CD4-positive, alpha-beta T cell (primary cell): ENCODE measurements around the gene TMEM30B. TPM values are rescaled to one million over a fixed set of nuclear protein-coding genes. Genes with fewer than 3 reads are reported as not detected.

Source experiments
- ATAC-seq: fragments of 200-7000 bp; cut with Tn5 transposase; one replicate; pipeline ENCODE4 v1.10.0; 2022; ENCODE audit warnings: mild to moderate bottlenecking; ENCODE audit not compliant: poor library complexity
- CTCF ChIA-PET: fragments of 350-600 bp; sonication (Branson Sonifier 250); formaldehyde crosslinking; loops from one replicate; lab custom pipeline; 2021; ENCODE audit warnings: antibody characterized with exemption, inconsistent platforms; lab: Charles Lee
- POLR2A ChIA-PET: fragments of 350-600 bp; sonication (Branson Sonifier 250); formaldehyde crosslinking; loops from one replicate; lab custom pipeline; 2021; ENCODE audit warnings: antibody characterized with exemption, inconsistent platforms; lab: Charles Lee
- DNase-seq, 14 experiments: peaks; one replicate each; pipeline ENCODE4 v3.0.0-alpha.2; 2013 to 2020; ENCODE audit warnings: mixed read lengths in 2 of 14
- H3K27ac ChIP-seq, 2 donors: one replicate each; pipeline versions ENCODE4 v1.5.1 to v1.7.0; 2013; ENCODE audit warnings: low read length in 2 of 2, low read depth in 1 of 2, mild to moderate bottlenecking in 1 of 2
- H3K27me3 ChIP-seq, 2 experiments: 1 replicate in 1 of 2; 2 replicates in 1 of 2; pipeline versions ENCODE4 v1.6.1 to v1.7.0; 2013; ENCODE audit warnings: low read length in 2 of 2, control low read depth in 1 of 2, mild to moderate bottlenecking in 1 of 2, moderate library complexity in 1 of 2; ENCODE audit not compliant: insufficient read depth in 2 of 2, control insufficient read depth in 1 of 2
- H3K36me3 ChIP-seq: one replicate; pipeline ENCODE4 v1.6.1; 2013; ENCODE audit warnings: low read length, control low read depth; ENCODE audit not compliant: insufficient read depth
- H3K4me1 ChIP-seq: one replicate; pipeline ENCODE4 v1.6.1; 2013; ENCODE audit warnings: low read length, control low read depth; ENCODE audit not compliant: insufficient read depth
- H3K4me3 ChIP-seq: one replicate; pipeline ENCODE4 v1.5.1; 2013; ENCODE audit warnings: mild to moderate bottlenecking, low read length, moderate library complexity
- H3K9me3 ChIP-seq, 2 experiments: 1 replicate in 1 of 2; 2 replicates in 1 of 2; pipeline versions ENCODE4 v1.6.1 to v1.7.0; 2013; ENCODE audit warnings: low read length in 2 of 2, mild to moderate bottlenecking in 2 of 2, control low read depth in 1 of 2, moderate library complexity in 1 of 2; ENCODE audit not compliant: control insufficient read depth in 1 of 2, insufficient read depth in 1 of 2
- H3K27ac Mint-ChIP-seq: one replicate; pipeline ENCODE4 v1.8.0; 2020; ENCODE audit warnings: mixed read lengths
- H3K27me3 Mint-ChIP-seq: one replicate; pipeline ENCODE4 v1.8.0; 2021; ENCODE audit warnings: mixed read lengths
- H3K36me3 Mint-ChIP-seq: one replicate; pipeline ENCODE4 v1.8.0; 2021; ENCODE audit warnings: low read depth, mixed read lengths
- H3K4me1 Mint-ChIP-seq: one replicate; pipeline ENCODE4 v1.8.0; 2021; ENCODE audit warnings: low read depth, mixed read lengths
- H3K4me3 Mint-ChIP-seq: one replicate; pipeline ENCODE4 v1.8.0; 2020; ENCODE audit warnings: mild to moderate bottlenecking, mixed read lengths
- H3K9me3 Mint-ChIP-seq: one replicate; pipeline ENCODE4 v1.8.0; 2020; ENCODE audit warnings: mixed read lengths
- CTCF ChIP-seq: fragments of 200-600 bp; IDR thresholded peaks from one replicate; pipeline ENCODE4 v1.8.0; 2022; ENCODE audit warnings: antibody characterized with exemption, mild to moderate bottlenecking
- intact Hi-C, 2 experiments: fragments of 100-400 bp; cut with DNase I in 1 of 2; cut with micrococcal nuclease in 1 of 2; formaldehyde crosslinking; loops; one replicate each; pipeline versions ENCODE4 v1.15.1 to v1.9.0; 2023 to 2025; cut with DNase I, micrococcal nuclease
- total RNA-seq, 174 experiments: library from RNA in 2 of 174; stranded (reverse) in 2 of 174; gene quantifications; one replicate each; pipeline ENCODE4 v1.2.3 and lab custom pipeline; 2021 to 2026

The TMEM30B gene
- total RNA-seq, 2 experiments from 2014 or later, result 8.9 to 9.1 TPM

GRCh38 chr14:61300209-61300608, 19.1 kb upstream of the TMEM30B start:
- H3K27me3 Mint-ChIP-seq, result no peaks in the 10 kb centered on the region
- peak overlapping the region; percentile 35 for H3K27ac Mint-ChIP-seq
- no peak for ATAC-seq
- peaks cover 18% of the 10 kb centered on the region for H3K36me3 Mint-ChIP-seq
- H3K9me3 ChIP-seq, result no peaks in the 10 kb centered on the region
- DNase-seq, result no peak
- H3K36me3 ChIP-seq, result no peaks in the 10 kb centered on the region
- peaks cover 18% of the 10 kb centered on the region for H3K4me1 ChIP-seq
- no peak overlapping the region for H3K4me3 Mint-ChIP-seq
- H3K4me3 ChIP-seq, result no peak overlapping the region
- no peaks in the 10 kb centered on the region for H3K27me3 ChIP-seq
- ChIA-PET CTCF (no interaction called here), POLR2A (interaction anchor here (0.9 to 1.9 kb wide), 2 partner anchors 19 to 22 kb away, joined by 3 to 7 read pairs; partner anchors contain the start of genes PRKCH and TMEM30B)
- H3K9me3 Mint-ChIP-seq, result no peaks in the 10 kb centered on the region
- peaks cover 56% of the 10 kb centered on the region for H3K4me1 Mint-ChIP-seq
- no peak for TF ChIP-seq CTCF
- H3K27ac ChIP-seq, result no peak overlapping the region
- intact Hi-C loops, result no loop called here

DNA sequence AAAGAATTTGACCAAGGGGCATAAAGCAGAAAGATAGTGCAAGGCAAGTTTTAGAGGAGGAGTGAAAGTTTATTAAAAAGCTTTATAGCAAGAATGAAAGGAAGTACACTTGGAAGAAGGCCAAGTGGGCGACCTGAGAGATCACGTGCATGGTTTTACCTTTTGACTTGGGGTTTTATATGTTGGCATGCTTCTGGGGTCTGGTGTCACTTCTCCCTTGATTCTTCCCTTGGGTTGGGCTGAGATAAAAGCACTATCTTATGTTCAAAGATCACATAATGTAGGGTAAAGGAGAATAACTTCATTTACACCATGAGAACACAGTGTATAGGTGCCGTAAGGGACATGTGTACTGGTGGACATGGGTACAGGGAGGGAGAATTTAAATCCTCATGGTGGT, 17.7 kb upstream of the TMEM30B start:
- ChIA-PET POLR2A (interaction anchor here (1.1 to 2.0 kb wide), 3 partner anchors 23 to 154 kb away, joined by 4 to 7 read pairs (median 6); partner anchors contain the start of gene PRKCH), CTCF (interaction anchor here (1.4 kb wide), 1 partner anchor 432 kb away, joined by 3 read pairs; no protein-coding TSS in a partner anchor)
- H3K36me3 ChIP-seq, result no peaks in the 10 kb centered on the region
- no peaks in the 10 kb centered on the region for H3K9me3 Mint-ChIP-seq
- DNase-seq, result peak in 4 of 14 experiments; percentile 40 to 50 (median 44)
- peaks cover 18% of the 10 kb centered on the region for H3K4me1 ChIP-seq
- H3K36me3 Mint-ChIP-seq, result peaks cover 8% of the 10 kb centered on the region
- H3K27ac ChIP-seq, result no peak overlapping the region
- H3K27me3 ChIP-seq, result no peaks in the 10 kb centered on the region
- ATAC-seq, result no peak
- H3K4me3 ChIP-seq, result no peak overlapping the region
- no peaks in the 10 kb centered on the region for H3K27me3 Mint-ChIP-seq
- H3K4me3 Mint-ChIP-seq, result peak overlapping the region; percentile 44
- intact Hi-C loops, result loop anchor here in 1 of 2 experiments (2.0 to 5.0 kb wide), 3 partner anchors 20 to 538 kb away; no protein-coding TSS in a partner anchor
- H3K4me1 Mint-ChIP-seq, result peaks cover 56% of the 10 kb centered on the region
- H3K9me3 ChIP-seq, result no peaks in the 10 kb centered on the region
- H3K27ac Mint-ChIP-seq, result peak overlapping the region; percentile 35
- TF ChIP-seq CTCF, result no peak

DNA sequence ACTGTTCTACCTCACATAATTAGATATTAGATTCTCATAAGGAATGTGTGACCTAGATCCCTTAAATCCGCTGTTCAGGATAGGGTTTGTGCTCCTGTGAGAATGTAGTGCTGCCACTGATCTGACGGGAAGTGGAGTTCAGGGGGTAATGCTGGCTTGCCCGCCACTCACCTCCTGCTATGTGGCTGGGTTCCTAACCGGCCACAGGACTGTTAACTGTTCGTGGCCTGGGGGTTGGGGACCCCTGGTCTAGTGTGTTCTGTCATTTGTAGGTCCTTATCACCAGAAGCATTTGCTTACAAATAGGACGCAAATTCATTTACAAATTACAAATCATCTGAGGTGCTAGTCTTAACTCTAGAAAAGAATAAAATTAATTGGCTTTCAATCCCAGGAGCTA, 16.4 kb upstream of the TMEM30B start:
- ChIA-PET POLR2A (interaction anchor here (1.1 to 2.0 kb wide), 2 partner anchors 138 to 155 kb away, joined by 4 to 6 read pairs; no protein-coding TSS in a partner anchor), CTCF (no interaction called here)
- Histone ChIP-seq H3K9me3 (no peaks in the 10 kb centered on the region), H3K4me1 (peaks cover 18% of the 10 kb centered on the region), H3K4me3 (no peak overlapping the region), H3K27me3 (no peaks in the 10 kb centered on the region), H3K27ac (no peak overlapping the region), H3K36me3 (no peaks in the 10 kb centered on the region)
- TF ChIP-seq CTCF, result no peak
- no peak for ATAC-seq
- Mint-ChIP-seq H3K9me3 (no peaks in the 10 kb centered on the region), H3K27ac (peak overlapping the region; percentile 35), H3K4me3 (no peak overlapping the region), H3K27me3 (no peaks in the 10 kb centered on the region), H3K36me3 (peaks cover 8% of the 10 kb centered on the region), H3K4me1 (peaks cover 56% of the 10 kb centered on the region)
- intact Hi-C loops, result loop anchor here (1.0 to 5.0 kb wide), 6 partner anchors 84 to 540 kb away; no protein-coding TSS in a partner anchor
- no peak for DNase-seq
